HCT116 (cell line): Measurements from ENCODE around the gene CSNK2A1. TPM values are rescaled to one million over a fixed set of nuclear protein-coding genes. Genes with fewer than 3 reads are reported as not detected.

ENCODE experiments used
- ATAC-seq: fragments of 200-7000 bp; cut with Tn5 transposase; 2 replicates; pipeline ENCODE4 v1.9.1; 2020; ENCODE audit warnings: mild to moderate bottlenecking, moderate library complexity
- BruUV-seq: library from RNA; stranded (reverse); fragments of 400-500 nt; replicated peaks from 2 replicates; lab custom pipeline; 2021; lab: Mats Ljungman, UMichigan
- CTCF ChIA-PET: fragments of 300-600 bp; sonication (Branson Sonifier 250); formaldehyde crosslinking; loops from one replicate; lab custom pipeline; 2021; ENCODE audit warnings: antibody characterized with exemption; lab: Charles Lee
- POLR2A ChIA-PET: fragments of 300-600, 350-600 bp; sonication (Branson Sonifier 250); formaldehyde crosslinking; loops from one replicate; lab custom pipeline; 2021; ENCODE audit warnings: antibody characterized with exemption; lab: Charles Lee
- RAD21 ChIA-PET, 2 experiments: fragments of 300-600 bp; sonication (Branson Sonifier 250); formaldehyde crosslinking; loops; one replicate each; lab custom pipeline; 2023; ENCODE audit warnings: low total read pairs in 2 of 2; ENCODE audit not compliant: uncharacterized antibody in 2 of 2, unreplicated experiment in 2 of 2, low non-redundant PET in 1 of 2; lab: Charles Lee
- DNase-seq: peaks from one replicate; pipeline ENCODE4 v3.0.0-alpha.2; 2010; ENCODE audit warnings: low read depth, low spot score
- H2AFZ ChIP-seq: fragments of 200-600 bp; shearing (Covaris generic), sonication (generic); 2 replicates; pipeline ENCODE4 v1.6.1; 2017; ENCODE audit warnings: low read depth, mixed run types, mixed read lengths, antibody characterized with exemption, low read length; ENCODE audit not compliant: poor library complexity, severe bottlenecking
- H3K27ac ChIP-seq: 2 replicates; pipeline ENCODE4 v1.5.1; 2012; ENCODE audit warnings: low read depth, low read length
- H3K27me3 ChIP-seq: fragments of 200-600 bp; sonication (generic); 2 replicates; pipeline ENCODE4 v1.6.1; 2016; ENCODE audit warnings: mixed run types, low read length, mixed read lengths; ENCODE audit not compliant: insufficient read depth
- H3K36me3 ChIP-seq, 2 experiments: fragments of 200-500 bp in 1 of 2; fragments of 200-600 bp in 1 of 2; sonication (Bioruptor generic) in 1 of 2; sonication (generic) in 1 of 2; 2 replicates each; pipeline versions ENCODE4 v1.5.1 to v1.6.1; 2014 to 2016; ENCODE audit warnings: low read length in 2 of 2, inconsistent platforms in 1 of 2, mixed read lengths in 1 of 2, mixed run types in 1 of 2; ENCODE audit not compliant: insufficient read depth in 2 of 2, control insufficient read depth in 1 of 2
- H3K4me1 ChIP-seq, 2 experiments: fragments of 200-600 bp in 1 of 2; sonication (generic) in 1 of 2; 2 replicates each; pipeline versions ENCODE4 v1.5.1 to v1.6.1; 2012 to 2017; ENCODE audit warnings: low read length in 2 of 2, inconsistent platforms in 1 of 2, mild to moderate bottlenecking in 1 of 2, mixed read lengths in 1 of 2, mixed run types in 1 of 2, moderate library complexity in 1 of 2; ENCODE audit not compliant: insufficient read depth in 2 of 2, control insufficient read depth in 1 of 2
- H3K4me2 ChIP-seq: fragments of 200-600 bp; sonication (generic); 2 replicates; pipeline ENCODE4 v1.6.1; 2017; ENCODE audit warnings: mixed run types, low read length, mixed read lengths
- H3K4me3 ChIP-seq, 2 experiments: fragments of 200-600 bp in 1 of 2; sonication (generic) in 1 of 2; replicated peaks in 1 of 2; 2 replicates each; pipeline ENCODE4 v1.5.1; 2011 to 2016; ENCODE audit warnings: low read length in 2 of 2, control low read depth in 1 of 2, low read depth in 1 of 2, mild to moderate bottlenecking in 1 of 2, mixed read lengths in 1 of 2, mixed run types in 1 of 2
- H3K79me2 ChIP-seq: fragments of 200-600 bp; sonication (generic); 2 replicates; pipeline ENCODE4 v1.6.1; 2017; ENCODE audit warnings: mild to moderate bottlenecking, mixed run types, low read length, moderate library complexity, mixed read lengths; ENCODE audit not compliant: insufficient read depth
- H3K9ac ChIP-seq: fragments of 200-600 bp; sonication (generic); 2 replicates; pipeline ENCODE4 v1.6.1; 2016; ENCODE audit warnings: low read length, mixed read lengths
- H3K9me2 ChIP-seq: fragments of 200-600 bp; sonication (generic), shearing (Covaris generic); 2 replicates; pipeline ENCODE4 v1.6.1; 2017; ENCODE audit warnings: mixed run types, mild to moderate bottlenecking, moderate library complexity; ENCODE audit not compliant: insufficient read depth
- H3K9me3 ChIP-seq, 2 experiments: fragments of 200-500 bp in 1 of 2; fragments of 200-600 bp in 1 of 2; sonication (Bioruptor generic) in 1 of 2; sonication (generic) in 1 of 2; 2 replicates each; pipeline ENCODE4 v1.6.1; 2014 to 2017; ENCODE audit warnings: low read length in 2 of 2, mixed read lengths in 2 of 2, inconsistent platforms in 1 of 2, low read depth in 1 of 2, mild to moderate bottlenecking in 1 of 2, mixed run types in 1 of 2, moderate library complexity in 1 of 2; ENCODE audit not compliant: control insufficient read depth in 1 of 2, insufficient read depth in 1 of 2
- H4K20me1 ChIP-seq: fragments of 200-600 bp; sonication (generic), shearing (Covaris generic); 2 replicates; pipeline ENCODE4 v1.6.1; 2017; ENCODE audit warnings: mixed run types, mild to moderate bottlenecking, moderate library complexity; ENCODE audit not compliant: insufficient read depth
- EZH2phosphoT487 ChIP-seq: fragments of 200-600 bp; IDR thresholded peaks from 2 replicates; pipeline ENCODE4 v1.6.1; 2018; ENCODE audit warnings: antibody characterized with exemption, borderline replicate concordance
- JUND ChIP-seq: IDR thresholded peaks from 2 replicates; pipeline ENCODE4 v1.6.1; 2012
- POLR2A ChIP-seq: IDR thresholded peaks from 2 replicates; pipeline ENCODE4 v1.7.0; 2011; ENCODE audit warnings: borderline replicate concordance; ENCODE audit not compliant: insufficient read depth, insufficient read length; ENCODE audit errors: extremely low read depth
- RAD21 ChIP-seq: IDR thresholded peaks from 2 replicates; pipeline ENCODE4 v1.6.1; 2012; ENCODE audit warnings: low read depth, mild to moderate bottlenecking
- REST ChIP-seq: IDR thresholded peaks from 2 replicates; pipeline ENCODE4 v1.6.1; 2012; ENCODE audit warnings: low read depth
- SP1 ChIP-seq: IDR thresholded peaks from 2 replicates; pipeline ENCODE4 v1.6.1; 2012; ENCODE audit warnings: low read depth
- SRF ChIP-seq: IDR thresholded peaks from 2 replicates; pipeline ENCODE4 v1.6.1; 2012; ENCODE audit warnings: low read depth
- ZNF274 ChIP-seq: fragments of 200-500 bp; sonication (Bioruptor generic); IDR thresholded peaks from 2 replicates; pipeline ENCODE4 v1.6.1; 2014; ENCODE audit warnings: mild to moderate bottlenecking, low read depth, low read length, inconsistent platforms
- intact Hi-C: fragments of 100-400 bp; cut with micrococcal nuclease; formaldehyde crosslinking; loops from 2 replicates; pipeline ENCODE4 v1.10.0; 2022
- total RNA-seq: library from RNA; stranded (reverse); gene quantifications from one replicate; pipeline ENCODE4 v1.2.1, GENCODE V29; 2021; ENCODE audit not compliant: unreplicated experiment
- TF ChIP-seq, protein P1 (sequence below): IDR thresholded peaks from 2 replicates; pipeline ENCODE4 v1.6.1; 2012

CSNK2A1 gene
- total RNA-seq, 1 experiment from 2014 or later, result 284 TPM

DNA sequence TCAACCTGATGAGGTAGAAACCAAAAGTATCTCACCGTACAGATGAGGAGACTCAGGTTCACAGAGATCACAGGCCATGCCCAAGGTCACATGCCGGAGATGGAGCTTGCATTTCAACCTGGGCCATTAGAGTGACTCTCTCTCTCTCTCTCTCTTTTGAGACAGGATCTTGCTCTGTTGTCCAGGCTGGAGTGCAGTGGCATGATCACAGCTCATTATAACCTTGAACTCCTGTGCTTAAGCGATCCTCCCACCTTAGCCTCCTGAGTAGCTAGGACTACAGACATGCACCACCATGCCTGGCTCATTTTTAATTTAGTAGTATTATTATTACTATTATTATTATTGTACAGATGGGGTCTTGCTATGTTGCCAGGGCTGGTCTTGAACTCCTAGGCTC, 2.8 kb upstream of the CSNK2A1 start:
- H3K79me2 ChIP-seq, result peaks cover 23% of the 10 kb centered on the region
- no peak overlapping the region for H2AFZ ChIP-seq
- TF ChIP-seq POLR2A, result no peak
- TF ChIP-seq SRF, result no peak
- no peak for TF ChIP-seq REST
- no peak for TF ChIP-seq JUND
- no peak for TF ChIP-seq EZH2phosphoT487
- no peak for TF ChIP-seq RAD21
- no peak for TF ChIP-seq SP1
- TF ChIP-seq, protein P1, sequence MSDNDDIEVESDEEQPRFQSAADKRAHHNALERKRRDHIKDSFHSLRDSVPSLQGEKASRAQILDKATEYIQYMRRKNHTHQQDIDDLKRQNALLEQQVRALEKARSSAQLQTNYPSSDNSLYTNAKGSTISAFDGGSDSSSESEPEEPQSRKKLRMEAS, result no peak
- TF ChIP-seq ZNF274, result no peak
- TF ChIP-seq, all 23 proteins: peak for 0
- no peak overlapping the region for H3K9ac ChIP-seq
- peaks cover 0 to 9% of the 10 kb centered on the region in 2 experiments; a peak in 1 of 4 replicates for H3K36me3 ChIP-seq
- no peaks in the 10 kb centered on the region for H3K9me3 ChIP-seq
- POLR2A ChIA-PET, result no interaction called here
- ATAC-seq, result no peak
- no peak overlapping the region for H3K4me2 ChIP-seq
- CTCF ChIA-PET, result no interaction called here
- peaks cover 8% of the 10 kb centered on the region; the same call in 1 of the 2 replicates for H4K20me1 ChIP-seq
- intact Hi-C loops, result no loop called here
- H3K4me1 ChIP-seq, result peaks cover 4 to 24% of the 10 kb centered on the region in 2 experiments; a peak in 3 of 4 replicates
- no TSS peak for BruUV-seq
- H3K9me2 ChIP-seq, result no peaks in the 10 kb centered on the region
- no peaks in the 10 kb centered on the region for H3K27me3 ChIP-seq
- DNase-seq, result no peak
- no peak overlapping the region for H3K4me3 ChIP-seq
- H3K27ac ChIP-seq, result no peak overlapping the region
- RAD21 ChIA-PET, result no interaction called here
